Ammon's horn (tissue), 1 donor: Measurements from ENCODE around the gene TLX2.

Experiments used
- DNase-seq: peaks from one replicate; pipeline ENCODE4 v3.0.0-alpha.2; 2016; ENCODE audit warnings: low spot score

The TLX2 gene

DNA sequence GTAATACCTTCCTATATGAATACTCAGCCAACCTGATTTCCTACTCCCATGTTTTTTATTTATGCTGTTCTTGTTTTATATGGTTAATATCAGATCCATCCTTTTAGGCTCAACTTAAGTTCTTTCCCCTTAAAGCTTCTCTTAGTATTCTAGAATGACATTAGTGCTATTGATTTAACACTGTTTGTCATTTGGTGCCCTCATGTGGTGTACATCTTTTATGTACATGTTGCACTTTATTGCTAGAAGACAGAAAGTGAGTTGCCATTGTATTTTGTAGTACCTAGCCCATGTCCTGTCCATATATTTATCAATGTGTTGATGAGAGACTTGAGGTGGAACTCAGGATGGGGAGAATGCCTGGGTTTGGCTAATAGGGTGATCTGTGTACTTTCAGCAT, 18.0 kb downstream of the TLX2 start:
- DNase-seq, result peak; percentile 50

DNA sequence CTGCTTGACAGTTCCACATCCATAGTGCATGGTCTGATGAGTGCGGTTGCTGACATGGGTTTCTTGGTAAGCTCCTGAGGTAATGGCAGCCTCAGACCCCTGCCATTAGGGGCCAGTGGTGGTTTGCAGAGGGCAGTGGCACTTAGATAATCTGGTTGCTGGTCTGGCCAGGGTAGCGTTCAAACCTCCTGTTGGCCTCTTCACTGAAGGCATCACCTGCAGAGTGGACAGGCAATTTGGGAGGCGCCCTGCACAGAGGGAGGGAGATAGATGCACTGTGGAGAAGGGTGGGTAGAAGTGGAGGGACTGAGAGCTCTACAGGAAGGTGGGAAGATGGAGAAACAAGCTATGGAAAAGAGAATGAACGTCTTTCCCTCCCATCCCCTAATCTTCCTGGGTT, 19.2 kb downstream of the TLX2 start:
- DNase-seq, result no peak

DNA sequence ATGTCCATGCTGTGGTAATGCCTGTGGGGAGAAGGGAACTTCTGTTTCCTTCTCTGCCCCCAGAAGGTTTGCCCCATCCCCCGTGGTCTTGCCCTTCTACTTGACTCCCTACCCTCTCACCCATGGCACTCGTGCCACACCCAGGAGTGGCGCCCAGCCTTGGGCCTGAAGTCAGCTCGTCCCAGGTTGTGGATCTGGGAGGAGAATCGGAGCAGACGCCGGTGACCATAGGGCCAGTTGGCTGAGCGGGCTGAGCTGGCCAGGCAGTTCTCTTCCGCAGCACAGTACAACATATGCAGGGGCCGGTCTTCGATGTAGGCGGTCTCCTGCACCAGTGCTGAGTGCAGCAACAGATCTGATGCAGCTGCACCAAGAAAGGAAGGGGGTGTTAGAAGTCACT, 20.2 kb downstream of the TLX2 start:
- DNase-seq, result no peak

DNA sequence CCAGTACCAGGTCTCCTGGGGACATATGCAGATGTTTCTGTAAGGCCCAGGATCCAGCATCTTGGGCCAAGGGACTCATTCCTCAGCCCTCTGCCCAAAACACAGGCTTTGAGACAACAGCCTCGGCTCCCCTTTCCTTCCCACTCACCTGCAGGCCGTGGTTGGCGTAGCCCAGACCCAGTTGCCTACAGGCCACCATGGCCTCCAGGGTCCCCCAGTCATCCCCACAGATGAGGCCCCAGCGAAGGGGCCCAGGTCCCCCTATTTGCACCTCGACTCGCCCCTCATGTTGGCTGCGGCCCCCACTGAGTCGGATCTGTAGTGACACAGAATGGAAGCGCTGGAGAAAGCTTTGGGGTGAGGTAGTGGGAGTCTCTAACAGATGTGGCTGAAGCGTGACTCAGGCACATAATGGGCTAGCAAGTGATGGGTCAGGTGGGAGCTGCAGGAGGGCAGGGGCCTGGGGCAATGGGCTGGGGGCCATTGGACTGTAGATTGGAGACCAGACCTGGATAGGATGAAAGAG, 21.3 kb downstream of the TLX2 start:
- no peak for DNase-seq

GRCh38 chr2:74536166-74536950, 22.1 kb downstream of the TLX2 start:
- DNase-seq, result no peak

- no peak for DNase-seq
Measured at GRCh38 chr2:74537140-74537539, 22.9 kb downstream of the TLX2 start.

DNA sequence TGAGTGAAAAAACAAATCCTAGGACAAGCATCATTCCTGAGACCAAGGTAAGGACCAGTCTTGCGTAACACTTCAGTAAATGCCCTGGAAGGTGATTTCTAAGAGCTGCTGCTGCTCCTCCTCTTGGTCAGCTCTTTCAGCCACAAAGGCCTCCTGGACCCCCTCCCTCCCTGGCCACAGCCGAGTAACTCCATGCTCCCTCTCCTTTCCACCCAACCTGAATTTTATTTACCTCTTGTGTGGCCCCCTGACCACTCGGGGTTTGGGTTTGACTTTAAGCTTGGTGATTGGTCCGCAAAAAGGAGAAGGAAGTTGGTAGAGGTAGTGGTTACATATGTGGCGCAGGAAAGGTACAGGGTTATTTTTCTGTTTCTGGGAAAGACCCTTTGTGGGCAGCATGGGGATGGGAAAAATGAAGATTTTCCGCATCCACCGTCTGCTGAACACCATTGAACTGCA, 24.7 kb downstream of the TLX2 start:
- no peak for DNase-seq

DNA sequence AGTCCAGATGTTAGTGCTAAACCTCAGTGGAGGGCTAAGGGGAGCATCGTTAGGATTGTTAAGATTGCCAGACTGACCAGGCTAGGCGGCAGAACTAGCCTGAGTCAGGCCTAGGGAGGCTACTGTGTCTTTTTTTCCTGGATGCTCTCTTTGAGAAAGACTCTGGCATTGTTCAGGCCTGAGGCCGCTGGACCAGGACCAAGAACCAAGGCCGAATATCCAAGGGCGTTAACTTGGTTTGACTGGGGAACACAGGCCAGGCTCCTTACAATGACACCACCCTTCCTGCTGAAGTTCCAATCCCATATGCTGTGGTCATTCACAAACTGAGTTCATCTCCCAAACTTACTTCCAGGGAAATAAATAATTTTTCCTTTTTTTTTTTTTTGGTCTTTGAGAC, 26.0 kb downstream of the TLX2 start:
- DNase-seq, result no peak

DNA sequence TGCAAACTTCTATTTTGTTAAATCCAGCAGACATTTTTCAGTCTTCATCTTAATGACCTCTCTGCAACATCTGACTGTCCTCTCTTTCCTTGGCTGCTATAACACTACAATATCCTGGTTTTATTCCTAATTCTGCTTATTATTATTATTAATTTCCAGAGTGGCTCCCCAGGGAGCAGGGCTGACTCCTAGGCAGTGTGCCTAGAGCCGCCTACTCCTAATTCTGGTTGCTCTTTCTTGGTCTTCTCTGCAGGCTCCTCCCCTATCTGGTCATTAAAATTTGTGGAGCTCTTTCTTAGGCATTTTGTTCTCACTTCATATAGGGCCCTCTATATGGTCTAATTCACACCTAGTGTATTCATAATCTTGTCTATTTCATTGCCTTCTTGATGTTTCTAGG, 28.7 kb downstream of the TLX2 start:
- no peak for DNase-seq

GRCh38 chr2:74544634-74545033, 30.4 kb downstream of the TLX2 start:
- no peak for DNase-seq

DNA sequence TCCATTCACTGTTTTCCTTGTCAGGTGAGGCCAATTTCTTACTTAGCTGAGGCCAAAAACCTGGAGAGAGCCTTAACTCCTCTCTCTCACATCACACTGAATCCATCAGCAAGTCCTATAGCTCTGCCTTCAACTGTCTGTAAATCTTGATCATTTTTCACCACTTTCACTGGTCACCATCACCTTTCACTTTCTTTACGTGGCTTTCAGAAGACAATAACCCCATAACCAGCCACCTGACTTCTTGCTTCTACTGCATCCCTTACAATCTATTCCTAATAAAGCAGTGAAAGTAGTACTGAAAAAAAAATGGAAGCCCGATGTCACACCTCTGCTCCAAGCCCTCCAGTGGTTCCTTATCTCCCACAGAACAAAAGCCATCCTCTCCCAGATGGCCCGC, 31.8 kb downstream of the TLX2 start:
- DNase-seq, result no peak

DNA sequence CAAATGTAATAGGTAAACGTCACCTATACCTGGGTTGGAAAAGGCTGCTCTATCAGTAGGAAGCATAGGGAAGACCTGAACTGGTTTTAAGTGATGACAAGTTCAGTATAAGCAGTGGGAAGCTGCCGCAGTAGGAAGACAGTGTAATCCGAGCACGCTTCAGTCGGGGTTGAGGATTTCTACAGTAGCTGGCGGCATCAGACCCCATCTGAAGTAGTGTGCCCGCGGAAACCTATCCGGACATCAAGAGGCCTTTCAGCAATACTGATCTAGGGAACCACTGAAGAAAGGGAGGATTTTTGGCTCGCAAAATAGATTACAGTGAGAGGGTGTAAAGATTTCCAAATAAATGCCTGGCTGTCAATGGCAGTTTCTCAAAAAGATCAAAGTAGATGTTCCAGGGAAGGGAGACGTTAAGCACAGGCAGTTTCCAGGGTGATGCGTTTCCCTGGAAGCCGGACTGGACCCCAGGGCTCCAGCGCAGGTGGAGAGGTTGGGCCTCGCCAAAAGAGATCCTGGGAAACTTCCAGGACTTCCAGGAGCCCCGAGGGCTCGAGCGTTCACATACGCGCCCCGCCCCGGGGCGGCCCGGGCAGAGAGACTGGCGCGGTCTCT, 34.1 kb downstream of the TLX2 start:
- DNase-seq, result no peak

GRCh38 chr2:74548900-74549826, 34.9 kb downstream of the TLX2 start:
- DNase-seq, result no peak

DNA sequence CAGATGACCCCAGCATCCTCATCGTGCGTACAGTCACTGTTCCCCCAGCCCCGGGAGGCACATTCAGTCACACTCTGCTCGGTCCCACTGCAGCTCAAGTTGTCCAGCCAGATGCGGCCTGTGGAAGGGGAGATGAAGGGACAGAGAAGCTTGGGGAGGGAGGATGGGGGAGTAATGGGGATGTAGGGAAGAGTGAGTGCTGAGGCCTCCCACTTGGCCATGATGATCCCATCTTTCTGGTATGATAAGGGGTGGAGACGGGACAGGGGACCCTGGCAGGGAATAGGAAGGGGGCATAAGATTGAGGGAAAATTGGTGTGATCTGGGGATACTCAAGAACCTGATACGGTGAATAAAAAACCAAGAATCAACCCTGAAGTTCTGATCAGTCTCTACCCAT, 36.0 kb downstream of the TLX2 start:
- DNase-seq, result no peak

GRCh38 chr2:74551530-74551929, 37.3 kb downstream of the TLX2 start:
- DNase-seq, result no peak

GRCh38 chr2:74551942-74552913, 38.0 kb downstream of the TLX2 start:
- no peak for DNase-seq

DNA sequence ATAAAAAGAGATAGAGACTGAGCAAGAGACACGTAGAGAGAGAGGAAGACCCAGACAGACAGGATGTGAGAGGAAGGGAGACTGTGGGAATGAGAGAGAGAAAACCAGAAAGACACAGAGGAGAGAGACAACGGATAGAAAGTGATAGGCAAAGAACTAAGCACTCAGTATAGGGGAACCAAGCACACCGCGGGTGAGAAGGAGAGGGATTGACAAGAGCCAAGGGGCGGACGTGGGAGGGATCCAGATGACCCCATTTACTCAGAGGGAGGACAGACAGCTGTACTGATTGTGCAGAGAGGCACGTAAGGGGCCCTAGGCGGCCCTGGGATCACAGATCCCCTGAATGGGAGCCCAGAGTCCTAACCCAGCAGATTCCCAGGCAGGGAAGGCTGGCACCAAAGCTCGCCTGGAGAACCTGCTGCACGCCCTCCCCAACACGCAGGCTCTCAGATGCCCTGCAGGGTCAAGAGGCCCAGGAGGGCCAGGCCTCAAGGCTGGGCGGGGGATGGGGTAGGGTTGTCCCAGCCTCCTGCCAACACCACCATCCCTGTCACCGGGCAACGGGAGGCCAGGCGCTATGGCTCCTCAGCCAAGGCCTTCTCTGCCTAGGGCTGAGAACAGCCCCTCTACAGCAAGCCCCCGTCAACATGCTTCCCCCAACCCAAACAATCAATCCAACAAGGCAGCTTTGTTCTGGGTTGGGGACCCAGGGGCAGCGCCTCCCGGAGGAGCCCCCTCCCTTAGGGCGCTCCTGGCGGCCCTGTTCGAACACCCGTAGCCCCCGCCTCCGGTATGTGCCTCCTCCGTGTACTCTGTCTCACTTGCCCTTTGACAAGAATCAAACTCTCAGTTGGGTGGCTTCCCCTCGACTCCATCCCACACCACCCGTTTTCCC, 38.9 kb downstream of the TLX2 start:
- DNase-seq, result peak; percentile 48

DNA sequence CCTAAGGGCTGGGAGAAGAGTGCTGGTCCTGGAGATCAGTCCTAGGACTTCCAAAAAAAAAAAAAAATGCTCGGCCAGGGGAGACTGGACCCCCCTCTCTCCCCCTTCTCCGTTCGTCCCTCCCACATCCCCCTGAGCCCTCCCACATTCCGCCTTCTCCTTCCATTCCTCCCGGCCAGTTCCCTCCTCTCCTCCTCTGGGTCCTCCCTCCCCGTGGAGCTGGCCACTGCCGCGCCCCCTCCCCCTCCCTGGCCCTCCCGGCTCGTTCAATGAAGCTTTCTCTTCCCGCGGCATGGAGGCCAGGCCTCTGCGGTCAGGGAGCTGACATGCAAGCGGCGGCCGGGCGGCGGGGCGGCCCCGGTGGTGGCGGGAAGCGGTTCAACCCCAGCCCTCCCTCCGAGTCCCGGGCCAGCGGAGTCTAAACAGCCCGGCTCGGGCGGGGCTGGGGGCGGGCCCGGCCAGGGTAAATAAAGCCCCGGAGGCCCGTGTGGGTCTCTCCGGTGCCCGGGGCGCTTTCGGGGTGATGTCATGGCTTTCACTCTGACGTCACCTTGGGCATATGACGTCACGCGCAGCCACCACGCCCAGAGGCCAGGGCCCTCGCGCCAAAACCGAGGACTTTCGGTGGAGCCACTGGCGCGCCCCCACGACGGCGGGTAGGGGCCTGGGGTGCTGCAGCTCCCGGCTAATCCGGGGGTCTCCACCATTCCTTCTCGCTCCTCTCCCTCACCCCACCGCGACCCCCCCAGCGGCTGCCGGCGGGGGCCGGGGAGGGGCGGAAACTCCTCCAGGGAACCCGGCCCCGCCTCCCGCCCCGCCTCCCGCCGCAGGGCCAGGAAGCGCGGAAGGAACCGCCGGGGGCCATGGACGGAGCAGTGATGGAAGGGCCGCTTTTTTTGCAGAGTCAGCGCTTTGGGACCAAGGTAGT, 39.9 kb downstream of the TLX2 start, which contains the start of the genes DOK1 and LOXL3:
DOK1 (plus strand) TSS at position 829 of the 928 bp plus-strand sequence; CDS start at position 864, 35 bp downstream.
LOXL3 (minus strand) TSS at position 51 of the 928 bp plus-strand sequence. CDS start 1,308 bp downstream, outside the sequence.
- peak; percentile 82 for DNase-seq
